ENCODE data around the gene CTBP2. TPM values are rescaled to one million over a fixed set of nuclear protein-coding genes. Genes with fewer than 3 reads are reported as not detected.

Gene CTBP2
- total RNA-seq, 1 experiment from 2014 or later = 78.7 TPM

DNA sequence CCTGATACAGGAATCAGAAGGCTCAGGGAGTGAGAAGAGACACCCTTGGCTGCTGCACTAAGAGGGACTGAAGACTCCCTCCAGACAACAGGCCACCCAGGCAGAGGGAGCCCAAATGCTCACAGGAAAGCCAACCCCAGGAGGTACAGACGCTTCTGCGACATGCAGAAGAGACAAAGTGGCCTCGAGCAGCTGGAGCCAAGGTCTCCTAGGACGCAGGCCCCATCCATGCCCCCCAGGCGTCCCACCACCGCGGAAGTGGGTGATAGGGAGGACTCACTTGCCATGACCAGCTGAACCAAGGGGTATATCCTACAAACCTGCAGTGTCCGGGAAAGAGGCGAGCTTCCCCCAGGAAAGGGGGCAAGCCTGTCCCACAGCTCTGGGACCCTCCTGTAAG is 56.9 kb downstream of the CTBP2 start:
- no peaks in the 10 kb centered on the region for H3K9me3 Mint-ChIP-seq (ENCODE audit: low read depth, unreplicated experiment)
- H3K4me1 Mint-ChIP-seq (ENCODE audit: low read depth, unreplicated experiment) = peaks cover 9% of the 10 kb centered on the region
- H3K27me3 Mint-ChIP-seq (ENCODE audit: unreplicated experiment) = no peaks in the 10 kb centered on the region
- H3K4me3 Mint-ChIP-seq (ENCODE audit: low read depth, unreplicated experiment) = no peak overlapping the region
- H3K36me3 Mint-ChIP-seq (ENCODE audit: insufficient read depth, unreplicated experiment) = peaks cover 58% of the 10 kb centered on the region
- intact Hi-C loops (cut with micrococcal nuclease; ENCODE audit: unreplicated experiment) = loop anchor here (10.0 kb wide), 1 partner anchor 51 kb away; no protein-coding TSS in a partner anchor
- no peak for DNase-seq
- TF ChIP-seq, protein P1, sequence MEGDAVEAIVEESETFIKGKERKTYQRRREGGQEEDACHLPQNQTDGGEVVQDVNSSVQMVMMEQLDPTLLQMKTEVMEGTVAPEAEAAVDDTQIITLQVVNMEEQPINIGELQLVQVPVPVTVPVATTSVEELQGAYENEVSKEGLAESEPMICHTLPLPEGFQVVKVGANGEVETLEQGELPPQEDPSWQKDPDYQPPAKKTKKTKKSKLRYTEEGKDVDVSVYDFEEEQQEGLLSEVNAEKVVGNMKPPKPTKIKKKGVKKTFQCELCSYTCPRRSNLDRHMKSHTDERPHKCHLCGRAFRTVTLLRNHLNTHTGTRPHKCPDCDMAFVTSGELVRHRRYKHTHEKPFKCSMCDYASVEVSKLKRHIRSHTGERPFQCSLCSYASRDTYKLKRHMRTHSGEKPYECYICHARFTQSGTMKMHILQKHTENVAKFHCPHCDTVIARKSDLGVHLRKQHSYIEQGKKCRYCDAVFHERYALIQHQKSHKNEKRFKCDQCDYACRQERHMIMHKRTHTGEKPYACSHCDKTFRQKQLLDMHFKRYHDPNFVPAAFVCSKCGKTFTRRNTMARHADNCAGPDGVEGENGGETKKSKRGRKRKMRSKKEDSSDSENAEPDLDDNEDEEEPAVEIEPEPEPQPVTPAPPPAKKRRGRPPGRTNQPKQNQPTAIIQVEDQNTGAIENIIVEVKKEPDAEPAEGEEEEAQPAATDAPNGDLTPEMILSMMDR (IDR thresholded peaks at IDR 0.05; ENCODE audit: unreplicated experiment) = no peak
- BruUV-seq (replicated peaks) = no TSS peak
- H3K27ac Mint-ChIP-seq (ENCODE audit: unreplicated experiment) = no peak overlapping the region
- CTCF ChIA-PET = no interaction called here

DNA sequence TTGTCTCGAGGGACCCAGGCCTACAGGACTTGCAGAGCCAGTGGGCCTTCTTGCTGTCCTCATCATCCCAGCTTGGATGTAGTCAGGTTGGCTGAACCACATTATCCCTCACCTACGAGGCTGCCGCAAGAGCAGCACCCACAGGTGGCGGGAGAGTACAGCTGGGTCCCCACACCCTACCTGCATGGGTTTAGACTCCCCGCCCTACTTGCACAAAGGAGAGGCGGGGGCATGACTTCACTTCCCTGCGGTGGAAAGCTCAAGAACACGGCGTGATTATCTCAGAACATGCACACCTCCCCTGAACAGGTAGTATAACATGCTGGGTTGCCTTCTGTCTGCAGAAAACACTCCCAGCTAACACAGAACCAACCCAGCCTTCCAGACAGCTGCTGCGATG is 57.5 kb downstream of the CTBP2 start:
- no peaks in the 10 kb centered on the region for H3K27me3 Mint-ChIP-seq (ENCODE audit: unreplicated experiment)
- H3K4me3 Mint-ChIP-seq (ENCODE audit: low read depth, unreplicated experiment) = no peak overlapping the region
- TF ChIP-seq, protein P1 (IDR thresholded peaks at IDR 0.05; ENCODE audit: unreplicated experiment) = no peak
- DNase-seq = no peak
- H3K27ac Mint-ChIP-seq (ENCODE audit: unreplicated experiment) = no peak overlapping the region
- H3K9me3 Mint-ChIP-seq (ENCODE audit: low read depth, unreplicated experiment) = no peaks in the 10 kb centered on the region
- no TSS peak for BruUV-seq (replicated peaks)
- peaks cover 54% of the 10 kb centered on the region for H3K36me3 Mint-ChIP-seq (ENCODE audit: insufficient read depth, unreplicated experiment)
- CTCF ChIA-PET = no interaction called here
- intact Hi-C loops (cut with micrococcal nuclease; ENCODE audit: unreplicated experiment) = loop anchor here (10.0 kb wide), 1 partner anchor 52 kb away; no protein-coding TSS in a partner anchor
- peaks cover 9% of the 10 kb centered on the region for H3K4me1 Mint-ChIP-seq (ENCODE audit: low read depth, unreplicated experiment)

DNA sequence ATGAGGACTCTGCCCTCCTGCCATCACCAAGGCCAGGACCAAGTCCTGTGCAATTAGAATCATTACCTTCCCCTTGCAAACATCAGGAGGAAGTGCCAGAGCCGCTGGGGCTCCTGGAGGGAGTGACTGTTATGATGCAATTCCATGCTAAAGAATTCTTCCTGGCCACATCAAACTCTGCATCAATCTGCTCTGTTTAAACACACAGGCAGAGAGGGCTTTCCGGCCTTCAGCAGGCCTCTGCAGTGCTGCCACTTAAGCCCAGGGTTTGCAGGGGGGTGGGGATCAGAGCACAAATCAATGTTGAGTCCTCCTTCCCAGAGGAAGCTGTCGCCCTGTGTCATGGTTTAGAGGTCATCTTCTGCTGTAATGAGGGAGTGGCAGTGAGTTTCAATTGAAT is 58.1 kb downstream of the CTBP2 start:
- Mint-ChIP-seq H3K27ac (ENCODE audit: unreplicated experiment) (peak overlapping the region; percentile 44), H3K4me3 (ENCODE audit: low read depth, unreplicated experiment) (no peak overlapping the region), H3K27me3 (ENCODE audit: unreplicated experiment) (no peaks in the 10 kb centered on the region), H3K36me3 (ENCODE audit: insufficient read depth, unreplicated experiment) (peaks cover 48% of the 10 kb centered on the region), H3K9me3 (ENCODE audit: low read depth, unreplicated experiment) (no peaks in the 10 kb centered on the region), H3K4me1 (ENCODE audit: low read depth, unreplicated experiment) (peaks cover 9% of the 10 kb centered on the region)
- peak; percentile 39 for DNase-seq
- BruUV-seq (replicated peaks) = no TSS peak
- intact Hi-C loops (cut with micrococcal nuclease; ENCODE audit: unreplicated experiment) = loop anchor here (10.0 kb wide), 1 partner anchor 53 kb away; no protein-coding TSS in a partner anchor
- CTCF ChIA-PET = no interaction called here
- TF ChIP-seq, protein P1 (IDR thresholded peaks at IDR 0.05; ENCODE audit: unreplicated experiment) = no peak

DNA sequence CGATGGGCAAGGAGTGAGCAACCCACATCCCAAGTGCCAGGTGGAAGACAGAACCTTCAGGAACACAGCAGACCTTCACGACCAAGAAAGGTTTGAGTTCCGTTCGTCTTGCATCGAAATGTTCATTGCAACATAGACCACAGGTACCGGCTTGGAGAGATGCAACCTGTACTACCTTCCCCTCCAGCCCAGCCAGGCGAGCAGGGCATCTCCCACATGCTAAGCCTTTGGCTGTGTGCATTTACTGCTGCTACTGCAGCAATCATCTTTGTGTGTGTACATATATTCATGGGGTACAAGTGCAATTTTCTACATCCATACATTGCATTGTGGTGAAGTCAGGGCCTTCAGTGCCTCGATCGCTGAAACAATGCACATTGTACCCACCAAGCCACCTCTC is 58.8 kb downstream of the CTBP2 start:
- Mint-ChIP-seq H3K4me1 (ENCODE audit: low read depth, unreplicated experiment) (peaks cover 9% of the 10 kb centered on the region), H3K9me3 (ENCODE audit: low read depth, unreplicated experiment) (no peaks in the 10 kb centered on the region), H3K36me3 (ENCODE audit: insufficient read depth, unreplicated experiment) (peaks cover 42% of the 10 kb centered on the region), H3K4me3 (ENCODE audit: low read depth, unreplicated experiment) (no peak overlapping the region), H3K27ac (ENCODE audit: unreplicated experiment) (peak overlapping the region; percentile 44), H3K27me3 (ENCODE audit: unreplicated experiment) (no peaks in the 10 kb centered on the region)
- intact Hi-C loops (cut with micrococcal nuclease; ENCODE audit: unreplicated experiment) = loop anchor here (10.0 kb wide), 1 partner anchor 53 kb away; no protein-coding TSS in a partner anchor
- CTCF ChIA-PET = no interaction called here
- TF ChIP-seq, protein P1 (IDR thresholded peaks at IDR 0.05; ENCODE audit: unreplicated experiment) = no peak
- BruUV-seq (replicated peaks) = no TSS peak
- no peak for DNase-seq

Data from Calu3 (cell line).